Measurements from ENCODE around the gene DHRS4L2. TPM values are rescaled to one million over a fixed set of nuclear protein-coding genes. Genes with fewer than 3 reads are reported as not detected.
"Not testable (repeated sequence)": the region's sequence is repeated elsewhere in the genome, so short reads cannot be mapped to it uniquely, and the experiment has no call there.

The DHRS4L2 gene
- total RNA-seq, 2 experiments from 2014 or later: 27.6 to 29.6 TPM

GRCh38 chr14:23981951-23982813, 6.5 kb upstream of the DHRS4L2 start:
- H3K4me1 Mint-ChIP-seq (ENCODE audit: low read depth); DNase-seq; H3K4me3 Mint-ChIP-seq; POLR2A ChIA-PET; H3K27ac Mint-ChIP-seq; H3K9me3 Mint-ChIP-seq; H3K27me3 Mint-ChIP-seq; H3K36me3 Mint-ChIP-seq; CTCF ChIA-PET: not testable (repeated sequence)
- intact Hi-C loops (cut with micrococcal nuclease): loop anchor here (10.0 kb wide), 1 partner anchor 113 kb away; the partner anchor contains the start of gene PCK2

GRCh38 chr14:23984891-23985602, 3.7 kb upstream of the DHRS4L2 start:
- peaks cover 9% of the 10 kb centered on the region for H3K36me3 Mint-ChIP-seq
- no peak overlapping the region for H3K4me3 Mint-ChIP-seq
- ChIA-PET POLR2A (no interaction called here), CTCF (no interaction called here)
- H3K9me3 Mint-ChIP-seq: no peaks in the 10 kb centered on the region
- H3K27ac Mint-ChIP-seq: no peak overlapping the region
- peaks cover 19% of the 10 kb centered on the region for H3K4me1 Mint-ChIP-seq (ENCODE audit: low read depth)
- intact Hi-C loops (cut with micrococcal nuclease): loop anchor here (10.0 kb wide), 1 partner anchor 110 kb away; the partner anchor contains the start of gene PCK2
- H3K27me3 Mint-ChIP-seq: no peaks in the 10 kb centered on the region
- no peak for DNase-seq

- CTCF ChIA-PET: interaction anchor here (1.0 to 1.7 kb wide), 2 partner anchors 102 to 126 kb away, joined by 4 to 7 read pairs; partner anchors contain the start of genes DCAF11 and NRL
- H3K36me3 Mint-ChIP-seq, DNase-seq, H3K9me3 Mint-ChIP-seq, H3K27me3 Mint-ChIP-seq, POLR2A ChIA-PET: not testable (repeated sequence)
- Mint-ChIP-seq H3K27ac (peak overlapping the region; percentile 60), H3K4me3 (peak overlapping the region; percentile 60), H3K4me1 (ENCODE audit: low read depth) (peaks cover 20% of the 10 kb centered on the region)
- intact Hi-C loops (cut with micrococcal nuclease): loop anchor here (10.0 kb wide), 1 partner anchor 107 kb away; the partner anchor contains the start of gene PCK2
Measured at GRCh38 chr14:23988223-23988606, 514 bp upstream of the DHRS4L2 start.

GRCh38 chr14:23989734-23990445, 1.2 kb downstream of the DHRS4L2 start:
- intact Hi-C loops (cut with micrococcal nuclease): loop anchor here (10.0 kb wide), 1 partner anchor 105 kb away; the partner anchor contains the start of gene PCK2
- CTCF ChIA-PET: interaction anchor here (0.8 to 1.7 kb wide), 5 partner anchors 25 to 252 kb away, joined by 3 to 7 read pairs (median 4); partner anchors contain the start of gene TINF2
- H3K36me3 Mint-ChIP-seq: not testable (repeated sequence)

GRCh38 chr14:23990961-23991360, 2.2 kb downstream of the DHRS4L2 start:
- H3K27ac Mint-ChIP-seq; POLR2A ChIA-PET; H3K4me3 Mint-ChIP-seq; DNase-seq; H3K36me3 Mint-ChIP-seq; intact Hi-C loops (cut with micrococcal nuclease); H3K9me3 Mint-ChIP-seq; CTCF ChIA-PET; H3K27me3 Mint-ChIP-seq: not testable (repeated sequence)
- peaks cover 20% of the 10 kb centered on the region for H3K4me1 Mint-ChIP-seq (ENCODE audit: low read depth)

More at GRCh38 chr14:23989734-23990445, 1.2 kb downstream of the DHRS4L2 start:
- peak overlapping the region; percentile 79 for H3K27ac Mint-ChIP-seq
- H3K27me3 Mint-ChIP-seq, POLR2A ChIA-PET, H3K9me3 Mint-ChIP-seq: not testable (repeated sequence)
- H3K4me3 Mint-ChIP-seq: peak overlapping the region; percentile 82
- DNase-seq: peak; percentile 68
- peaks cover 20% of the 10 kb centered on the region for H3K4me1 Mint-ChIP-seq (ENCODE audit: low read depth)

- CTCF ChIA-PET: not testable (repeated sequence)
Measured at GRCh38 chr14:23993042-23993441, 4.3 kb downstream of the DHRS4L2 start.

GRCh38 chr14:23996009-23996408, 7.3 kb downstream of the DHRS4L2 start:
- H3K27ac Mint-ChIP-seq; H3K9me3 Mint-ChIP-seq; CTCF ChIA-PET; H3K4me3 Mint-ChIP-seq; intact Hi-C loops (cut with micrococcal nuclease); H3K36me3 Mint-ChIP-seq; H3K27me3 Mint-ChIP-seq; DNase-seq; POLR2A ChIA-PET; H3K4me1 Mint-ChIP-seq (ENCODE audit: low read depth): not testable (repeated sequence)

More at GRCh38 chr14:23993042-23993441, 4.3 kb downstream of the DHRS4L2 start:
- H3K9me3 Mint-ChIP-seq; H3K4me3 Mint-ChIP-seq; DNase-seq; H3K27me3 Mint-ChIP-seq; POLR2A ChIA-PET; H3K36me3 Mint-ChIP-seq; intact Hi-C loops (cut with micrococcal nuclease); H3K27ac Mint-ChIP-seq: not testable (repeated sequence)
- peaks cover 17% of the 10 kb centered on the region for H3K4me1 Mint-ChIP-seq (ENCODE audit: low read depth)

GRCh38 chr14:23996825-23997224, 8.1 kb downstream of the DHRS4L2 start:
- H3K27me3 Mint-ChIP-seq; intact Hi-C loops (cut with micrococcal nuclease); H3K4me3 Mint-ChIP-seq; DNase-seq; CTCF ChIA-PET; POLR2A ChIA-PET; H3K9me3 Mint-ChIP-seq; H3K27ac Mint-ChIP-seq; H3K4me1 Mint-ChIP-seq (ENCODE audit: low read depth); H3K36me3 Mint-ChIP-seq: not testable (repeated sequence)

- H3K4me3 Mint-ChIP-seq; H3K27me3 Mint-ChIP-seq; CTCF ChIA-PET; POLR2A ChIA-PET; DNase-seq; H3K9me3 Mint-ChIP-seq; H3K36me3 Mint-ChIP-seq; H3K27ac Mint-ChIP-seq; H3K4me1 Mint-ChIP-seq (ENCODE audit: low read depth); intact Hi-C loops (cut with micrococcal nuclease): not testable (repeated sequence)
Measured at GRCh38 chr14:23999640-24000039, 10.9 kb downstream of the DHRS4L2 start.

- CTCF ChIA-PET; intact Hi-C loops (cut with micrococcal nuclease); DNase-seq; H3K27me3 Mint-ChIP-seq; H3K4me3 Mint-ChIP-seq; H3K27ac Mint-ChIP-seq; H3K36me3 Mint-ChIP-seq; H3K4me1 Mint-ChIP-seq (ENCODE audit: low read depth); H3K9me3 Mint-ChIP-seq; POLR2A ChIA-PET: not testable (repeated sequence)
Measured at GRCh38 chr14:24001078-24001477, 12.3 kb downstream of the DHRS4L2 start.

GRCh38 chr14:24001679-24002078, 12.9 kb downstream of the DHRS4L2 start:
- H3K4me1 Mint-ChIP-seq (ENCODE audit: low read depth); POLR2A ChIA-PET; H3K27ac Mint-ChIP-seq; H3K4me3 Mint-ChIP-seq; intact Hi-C loops (cut with micrococcal nuclease); H3K36me3 Mint-ChIP-seq; H3K9me3 Mint-ChIP-seq; CTCF ChIA-PET; DNase-seq; H3K27me3 Mint-ChIP-seq: not testable (repeated sequence)

GRCh38 chr14:24006471-24006816, 17.7 kb downstream of the DHRS4L2 start:
- H3K4me3 Mint-ChIP-seq: peak overlapping the region; percentile 54
- H3K27me3 Mint-ChIP-seq; intact Hi-C loops (cut with micrococcal nuclease); H3K36me3 Mint-ChIP-seq; DNase-seq; H3K9me3 Mint-ChIP-seq; H3K27ac Mint-ChIP-seq; POLR2A ChIA-PET: not testable (repeated sequence)
- peaks cover 38% of the 10 kb centered on the region for H3K4me1 Mint-ChIP-seq (ENCODE audit: low read depth)
- CTCF ChIA-PET: interaction anchor here (0.6 kb wide), 1 partner anchor 653 kb away, joined by 3 read pairs; no protein-coding TSS in a partner anchor

Measured in activated CD4-positive, alpha-beta memory T cell treated with anti-CD3 and anti-CD28 coated beads for 36 hours (primary cell).